HFFc6 (cell line): Measurements from ENCODE around the gene PTCD2. TPM values are rescaled to one million over a fixed set of nuclear protein-coding genes. Genes with fewer than 3 reads are reported as not detected.

Experiments
- DNase-seq: peaks from one replicate; pipeline ENCODE4 v3.0.0-alpha.2; 2018
- H3K27ac Mint-ChIP-seq: 2 replicates; pipeline ENCODE4 v1.8.0; 2020; ENCODE audit warnings: mild to moderate bottlenecking, mixed read lengths
- H3K27me3 Mint-ChIP-seq: 2 replicates; pipeline ENCODE4 v1.8.0; 2021; ENCODE audit warnings: mild to moderate bottlenecking, moderate library complexity, mixed read lengths; ENCODE audit not compliant: insufficient read depth
- H3K36me3 Mint-ChIP-seq: 2 replicates; pipeline ENCODE4 v1.8.0; 2021; ENCODE audit warnings: low read depth, mixed read lengths
- H3K4me1 Mint-ChIP-seq: 2 replicates; pipeline ENCODE4 v1.8.0; 2020; ENCODE audit warnings: low read depth, mixed read lengths
- H3K4me3 Mint-ChIP-seq: 2 replicates; pipeline ENCODE4 v1.8.0; 2020; ENCODE audit warnings: mild to moderate bottlenecking, moderate library complexity, mixed read lengths
- H3K9me3 Mint-ChIP-seq: 2 replicates; pipeline ENCODE4 v1.8.0; 2020; ENCODE audit warnings: mild to moderate bottlenecking, mixed read lengths
- CTCF ChIP-seq: fragments of 200-600 bp; sonication (generic); IDR thresholded peaks from 2 replicates; pipeline ENCODE4 v1.5.0; 2021; ENCODE audit warnings: antibody characterized with exemption, mild to moderate bottlenecking
- total RNA-seq, 6 experiments: library from RNA; stranded (reverse); fragmentation: NEBNext Ultra II Directional; extraction: Animal tissue kit (Norgen Biotek cat#: 25700); gene quantifications; 2 replicates in 1 of 6; 3 replicates in 5 of 6; pipeline ENCODE4 v1.2.3, GENCODE V29; 2021

Gene PTCD2
- total RNA-seq, 6 experiments from 2014 or later, result 10.8 to 14.4 (median 12.9) TPM

- peaks cover 54% of the 10 kb centered on the region for H3K36me3 Mint-ChIP-seq
- peaks cover 50% of the 10 kb centered on the region for H3K4me1 Mint-ChIP-seq
- no peaks in the 10 kb centered on the region for H3K27me3 Mint-ChIP-seq
- TF ChIP-seq CTCF, result no peak
- H3K4me3 Mint-ChIP-seq, result peak overlapping the region; percentile 71
- H3K27ac Mint-ChIP-seq, result peak overlapping the region; percentile 93
- no peak for DNase-seq
- H3K9me3 Mint-ChIP-seq, result no peaks in the 10 kb centered on the region
Observed at GRCh38 chr5:72326306-72326649, 6.1 kb downstream of the PTCD2 start.

- Mint-ChIP-seq H3K36me3 (peaks cover 50% of the 10 kb centered on the region), H3K27ac (peak overlapping the region; percentile 48; the same call in 1 of the 2 replicates), H3K4me3 (no peak overlapping the region), H3K27me3 (no peaks in the 10 kb centered on the region), H3K9me3 (no peaks in the 10 kb centered on the region), H3K4me1 (peaks cover 41% of the 10 kb centered on the region)
- TF ChIP-seq CTCF, result no peak
- DNase-seq, result peak; percentile 41
Observed at GRCh38 chr5:72328172-72328571, 8.0 kb downstream of the PTCD2 start.

GRCh38 chr5:72330712-72331111 lies 10.5 kb downstream of the PTCD2 start:
- peaks cover 48% of the 10 kb centered on the region for H3K36me3 Mint-ChIP-seq

GRCh38 chr5:72337159-72337558 lies 17.0 kb downstream of the PTCD2 start:
- Mint-ChIP-seq H3K27ac (peak overlapping the region; percentile 29; the same call in 1 of the 2 replicates), H3K9me3 (no peaks in the 10 kb centered on the region), H3K36me3 (peaks cover 22% of the 10 kb centered on the region), H3K27me3 (no peaks in the 10 kb centered on the region), H3K4me3 (no peak overlapping the region), H3K4me1 (no peaks in the 10 kb centered on the region; the same call in 1 of the 2 replicates)
- no peak for TF ChIP-seq CTCF
- DNase-seq, result no peak

More at GRCh38 chr5:72330712-72331111, 10.5 kb downstream of the PTCD2 start:
- no peaks in the 10 kb centered on the region for H3K27me3 Mint-ChIP-seq
- no peak for TF ChIP-seq CTCF
- DNase-seq, result no peak
- peaks cover 21% of the 10 kb centered on the region for H3K4me1 Mint-ChIP-seq
- no peaks in the 10 kb centered on the region for H3K9me3 Mint-ChIP-seq
- no peak overlapping the region for H3K4me3 Mint-ChIP-seq
- H3K27ac Mint-ChIP-seq, result no peak overlapping the region

GRCh38 chr5:72338689-72339209 lies 18.6 kb downstream of the PTCD2 start:
- no peak overlapping the region for H3K27ac Mint-ChIP-seq
- peaks cover 26% of the 10 kb centered on the region for H3K36me3 Mint-ChIP-seq
- no peaks in the 10 kb centered on the region for H3K9me3 Mint-ChIP-seq
- no peak overlapping the region for H3K4me3 Mint-ChIP-seq
- TF ChIP-seq CTCF, result no peak
- no peak for DNase-seq
- H3K27me3 Mint-ChIP-seq, result no peaks in the 10 kb centered on the region
- no peaks in the 10 kb centered on the region; the same call in 1 of the 2 replicates for H3K4me1 Mint-ChIP-seq

GRCh38 chr5:72346398-72346797 lies 26.2 kb downstream of the PTCD2 start:
- Mint-ChIP-seq H3K36me3 (peaks cover 31% of the 10 kb centered on the region), H3K27ac (peak overlapping the region; percentile 92), H3K4me3 (no peak overlapping the region), H3K27me3 (no peaks in the 10 kb centered on the region), H3K4me1 (peaks cover 49% of the 10 kb centered on the region), H3K9me3 (no peaks in the 10 kb centered on the region)
- no peak for TF ChIP-seq CTCF
- DNase-seq, result no peak
